ENCODE data around the gene PSMA6. TPM values are rescaled to one million over a fixed set of nuclear protein-coding genes. Genes with fewer than 3 reads are reported as not detected.

Gene PSMA6
- total and polyA plus RNA-seq, 2 of the 13 experiments (the other 11 are each of a cell fraction or from before 2014, with no cell fraction given): 525 to 1,109 TPM

GRCh38 chr14:35331605-35332516 is 39.7 kb downstream of the PSMA6 start (continued):
- no peak for TF ChIP-seq E2F5 (CRISPR knock-in tag; conservative IDR thresholded peaks at IDR 0.05)
- peak; percentile 31 for TF ChIP-seq RELA (CRISPR knock-in tag; IDR thresholded peaks at IDR 0.05)
- no peak for TF ChIP-seq SMAD9 (CRISPR knock-in tag; IDR thresholded peaks at IDR 0.05)
- TF ChIP-seq SAP130 (CRISPR knock-in tag; IDR thresholded peaks at IDR 0.05; ENCODE audit: low read depth): peak; percentile 44
- no peak for TF ChIP-seq TEAD2 (CRISPR knock-in tag; IDR thresholded peaks at IDR 0.05)
- peak; percentile 59; the same call in 1 of the 2 replicates for TF ChIP-seq KLF13 (CRISPR knock-in tag; IDR thresholded peaks at IDR 0.05)
- TF ChIP-seq MAFK (conservative IDR thresholded peaks at IDR 0.05 in 1 of 2, IDR thresholded peaks at IDR 0.05 in 1 of 2; ENCODE audit: low read length in 2 of 2): peak; percentile 12 to 28; a peak in 1 of 4 replicates
- TF ChIP-seq KLF11 (CRISPR knock-in tag; IDR thresholded peaks at IDR 0.05): peak; percentile 68; the same call in 1 of the 2 replicates
- TF ChIP-seq KDM5B (CRISPR knock-in tag; IDR thresholded peaks at IDR 0.05; ENCODE audit: borderline replicate concordance): peak; percentile 86; the same call in 1 of the 2 replicates
- TF ChIP-seq, protein P1, sequence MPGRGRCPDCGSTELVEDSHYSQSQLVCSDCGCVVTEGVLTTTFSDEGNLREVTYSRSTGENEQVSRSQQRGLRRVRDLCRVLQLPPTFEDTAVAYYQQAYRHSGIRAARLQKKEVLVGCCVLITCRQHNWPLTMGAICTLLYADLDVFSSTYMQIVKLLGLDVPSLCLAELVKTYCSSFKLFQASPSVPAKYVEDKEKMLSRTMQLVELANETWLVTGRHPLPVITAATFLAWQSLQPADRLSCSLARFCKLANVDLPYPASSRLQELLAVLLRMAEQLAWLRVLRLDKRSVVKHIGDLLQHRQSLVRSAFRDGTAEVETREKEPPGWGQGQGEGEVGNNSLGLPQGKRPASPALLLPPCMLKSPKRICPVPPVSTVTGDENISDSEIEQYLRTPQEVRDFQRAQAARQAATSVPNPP (CRISPR knock-in tag; IDR thresholded peaks at IDR 0.05): no peak
- TF ChIP-seq NFATC3 (CRISPR knock-in tag; IDR thresholded peaks at IDR 0.05): 0 out of 2 replicates have a peak, but pooled peaks have one; percentile 5
- TF ChIP-seq, protein P2, sequence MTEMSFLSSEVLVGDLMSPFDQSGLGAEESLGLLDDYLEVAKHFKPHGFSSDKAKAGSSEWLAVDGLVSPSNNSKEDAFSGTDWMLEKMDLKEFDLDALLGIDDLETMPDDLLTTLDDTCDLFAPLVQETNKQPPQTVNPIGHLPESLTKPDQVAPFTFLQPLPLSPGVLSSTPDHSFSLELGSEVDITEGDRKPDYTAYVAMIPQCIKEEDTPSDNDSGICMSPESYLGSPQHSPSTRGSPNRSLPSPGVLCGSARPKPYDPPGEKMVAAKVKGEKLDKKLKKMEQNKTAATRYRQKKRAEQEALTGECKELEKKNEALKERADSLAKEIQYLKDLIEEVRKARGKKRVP (CRISPR knock-in tag; IDR thresholded peaks at IDR 0.05): no peak
- TF ChIP-seq, protein P3, sequence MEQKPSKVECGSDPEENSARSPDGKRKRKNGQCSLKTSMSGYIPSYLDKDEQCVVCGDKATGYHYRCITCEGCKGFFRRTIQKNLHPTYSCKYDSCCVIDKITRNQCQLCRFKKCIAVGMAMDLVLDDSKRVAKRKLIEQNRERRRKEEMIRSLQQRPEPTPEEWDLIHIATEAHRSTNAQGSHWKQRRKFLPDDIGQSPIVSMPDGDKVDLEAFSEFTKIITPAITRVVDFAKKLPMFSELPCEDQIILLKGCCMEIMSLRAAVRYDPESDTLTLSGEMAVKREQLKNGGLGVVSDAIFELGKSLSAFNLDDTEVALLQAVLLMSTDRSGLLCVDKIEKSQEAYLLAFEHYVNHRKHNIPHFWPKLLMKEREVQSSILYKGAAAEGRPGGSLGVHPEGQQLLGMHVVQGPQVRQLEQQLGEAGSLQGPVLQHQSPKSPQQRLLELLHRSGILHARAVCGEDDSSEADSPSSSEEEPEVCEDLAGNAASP (CRISPR knock-in tag; IDR thresholded peaks at IDR 0.05; ENCODE audit: borderline replicate concordance): peak; percentile 42; the same call in 1 of the 2 replicates
- TF ChIP-seq ETV6 (CRISPR knock-in tag; conservative IDR thresholded peaks at IDR 0.05): peak; percentile 88; the same call in 1 of the 2 replicates
- peak; percentile 66; the same call in 1 of the 2 replicates for TF ChIP-seq EEA1 (CRISPR knock-in tag; IDR thresholded peaks at IDR 0.05; ENCODE audit: borderline replicate concordance)
- TF ChIP-seq ESRRA (CRISPR knock-in tag; IDR thresholded peaks at IDR 0.05; ENCODE audit: low read depth): peak; percentile 97
- peak; percentile 79 for TF ChIP-seq ZFY (CRISPR knock-in tag; IDR thresholded peaks at IDR 0.05)
- TF ChIP-seq NR2F6 (IDR thresholded peaks at IDR 0.05): no peak
- peak; percentile 63; the same call in 1 of the 2 replicates for TF ChIP-seq NR2F6 (CRISPR knock-in tag; IDR thresholded peaks at IDR 0.05)
- TF ChIP-seq, protein P4, sequence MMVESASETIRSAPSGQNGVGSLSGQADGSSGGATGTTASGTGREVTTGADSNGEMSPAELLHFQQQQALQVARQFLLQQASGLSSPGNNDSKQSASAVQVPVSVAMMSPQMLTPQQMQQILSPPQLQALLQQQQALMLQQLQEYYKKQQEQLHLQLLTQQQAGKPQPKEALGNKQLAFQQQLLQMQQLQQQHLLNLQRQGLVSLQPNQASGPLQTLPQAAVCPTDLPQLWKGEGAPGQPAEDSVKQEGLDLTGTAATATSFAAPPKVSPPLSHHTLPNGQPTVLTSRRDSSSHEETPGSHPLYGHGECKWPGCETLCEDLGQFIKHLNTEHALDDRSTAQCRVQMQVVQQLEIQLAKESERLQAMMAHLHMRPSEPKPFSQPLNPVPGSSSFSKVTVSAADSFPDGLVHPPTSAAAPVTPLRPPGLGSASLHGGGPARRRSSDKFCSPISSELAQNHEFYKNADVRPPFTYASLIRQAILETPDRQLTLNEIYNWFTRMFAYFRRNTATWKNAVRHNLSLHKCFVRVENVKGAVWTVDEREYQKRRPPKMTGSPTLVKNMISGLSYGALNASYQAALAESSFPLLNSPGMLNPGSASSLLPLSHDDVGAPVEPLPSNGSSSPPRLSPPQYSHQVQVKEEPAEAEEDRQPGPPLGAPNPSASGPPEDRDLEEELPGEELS (CRISPR knock-in tag; IDR thresholded peaks at IDR 0.05): 0 out of 2 replicates have a peak, but pooled peaks have one; percentile 9
- TF ChIP-seq, protein P5, sequence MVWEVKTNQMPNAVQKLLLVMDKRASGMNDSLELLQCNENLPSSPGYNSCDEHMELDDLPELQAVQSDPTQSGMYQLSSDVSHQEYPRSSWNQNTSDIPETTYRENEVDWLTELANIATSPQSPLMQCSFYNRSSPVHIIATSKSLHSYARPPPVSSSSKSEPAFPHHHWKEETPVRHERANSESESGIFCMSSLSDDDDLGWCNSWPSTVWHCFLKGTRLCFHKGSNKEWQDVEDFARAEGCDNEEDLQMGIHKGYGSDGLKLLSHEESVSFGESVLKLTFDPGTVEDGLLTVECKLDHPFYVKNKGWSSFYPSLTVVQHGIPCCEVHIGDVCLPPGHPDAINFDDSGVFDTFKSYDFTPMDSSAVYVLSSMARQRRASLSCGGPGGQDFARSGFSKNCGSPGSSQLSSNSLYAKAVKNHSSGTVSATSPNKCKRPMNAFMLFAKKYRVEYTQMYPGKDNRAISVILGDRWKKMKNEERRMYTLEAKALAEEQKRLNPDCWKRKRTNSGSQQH (CRISPR knock-in tag; IDR thresholded peaks at IDR 0.05; ENCODE audit: low read depth): peak; percentile 44; the same call in 1 of the 2 replicates
